Islet precursor cell (in vitro differentiated cells): Measurements from ENCODE around the gene HOXB9.

Experiments used
- DNase-seq: peaks from one replicate; pipeline ENCODE4 v3.0.0-alpha.2; 2018

Gene HOXB9

DNA sequence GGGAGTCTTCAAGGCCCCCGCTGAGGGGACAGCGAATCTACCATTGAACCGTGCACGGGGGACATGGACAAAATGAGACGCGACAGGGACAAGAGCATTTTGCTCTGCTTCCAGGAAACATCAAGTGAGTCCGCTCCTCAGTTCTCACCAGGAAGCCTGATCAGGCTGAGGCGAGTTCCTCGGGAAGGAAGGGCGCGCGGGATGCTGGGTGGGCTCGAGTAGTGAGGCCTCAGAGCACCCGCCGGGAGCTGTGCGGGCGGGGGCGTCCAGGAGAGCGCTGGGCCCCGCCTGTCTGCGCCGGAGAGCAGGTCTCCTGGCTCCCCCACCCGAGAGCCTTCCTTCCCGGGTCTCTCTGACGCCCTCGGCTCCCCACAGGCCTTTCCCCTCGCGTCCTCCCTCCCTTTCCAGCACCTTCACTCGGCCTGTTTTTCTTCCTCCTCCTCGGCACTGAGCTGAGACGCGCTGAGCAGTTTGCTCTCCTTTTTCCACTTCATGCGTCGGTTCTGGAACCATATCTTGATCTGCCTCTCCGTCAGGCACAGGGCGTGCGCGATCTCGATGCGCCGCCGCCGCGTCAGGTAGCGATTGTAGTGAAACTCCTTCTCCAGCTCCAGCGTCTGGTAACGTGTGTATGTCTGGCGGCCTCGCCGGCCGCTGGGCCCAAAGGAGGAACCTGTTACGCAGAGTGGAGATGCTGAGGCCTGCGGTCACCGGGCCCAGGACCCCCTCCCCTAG, 30.0 kb downstream of the HOXB9 start:
- peak; percentile 84 for DNase-seq

DNA sequence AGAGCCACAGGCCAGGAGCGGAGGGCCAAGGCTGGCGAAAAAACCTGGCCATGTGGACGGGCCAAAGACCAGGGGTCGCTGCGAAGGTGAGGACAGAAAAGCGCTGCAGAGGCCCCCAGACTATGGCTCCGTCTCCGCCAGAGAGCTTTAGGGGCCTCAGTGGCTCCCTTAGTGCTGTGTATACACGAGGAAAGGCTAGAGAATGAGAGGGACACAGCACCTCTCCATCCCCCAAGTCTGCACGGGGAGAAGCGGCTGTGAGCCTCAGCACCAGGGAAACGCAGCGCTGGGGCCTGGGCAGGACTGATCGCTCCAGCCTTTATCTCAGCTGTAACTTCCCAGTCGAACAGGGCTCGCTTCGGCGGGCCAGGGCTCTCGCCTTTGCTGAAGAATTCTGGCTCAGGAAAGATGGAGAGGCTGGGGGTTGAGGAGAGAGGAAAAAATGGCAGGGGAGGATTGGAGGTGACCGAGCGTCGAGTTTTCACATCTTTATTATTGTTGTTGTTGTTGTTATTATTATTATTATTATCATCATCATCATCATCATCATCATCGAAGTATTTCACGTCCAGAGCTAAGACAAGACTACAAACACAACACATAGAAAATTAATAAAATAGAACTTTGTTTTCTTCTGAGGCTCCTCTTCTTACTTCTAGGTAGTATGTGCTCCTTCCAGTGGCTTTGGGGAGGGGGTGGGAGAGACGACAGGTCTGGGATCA, 30.7 kb downstream of the HOXB9 start:
- DNase-seq, result peak; percentile 71

DNA sequence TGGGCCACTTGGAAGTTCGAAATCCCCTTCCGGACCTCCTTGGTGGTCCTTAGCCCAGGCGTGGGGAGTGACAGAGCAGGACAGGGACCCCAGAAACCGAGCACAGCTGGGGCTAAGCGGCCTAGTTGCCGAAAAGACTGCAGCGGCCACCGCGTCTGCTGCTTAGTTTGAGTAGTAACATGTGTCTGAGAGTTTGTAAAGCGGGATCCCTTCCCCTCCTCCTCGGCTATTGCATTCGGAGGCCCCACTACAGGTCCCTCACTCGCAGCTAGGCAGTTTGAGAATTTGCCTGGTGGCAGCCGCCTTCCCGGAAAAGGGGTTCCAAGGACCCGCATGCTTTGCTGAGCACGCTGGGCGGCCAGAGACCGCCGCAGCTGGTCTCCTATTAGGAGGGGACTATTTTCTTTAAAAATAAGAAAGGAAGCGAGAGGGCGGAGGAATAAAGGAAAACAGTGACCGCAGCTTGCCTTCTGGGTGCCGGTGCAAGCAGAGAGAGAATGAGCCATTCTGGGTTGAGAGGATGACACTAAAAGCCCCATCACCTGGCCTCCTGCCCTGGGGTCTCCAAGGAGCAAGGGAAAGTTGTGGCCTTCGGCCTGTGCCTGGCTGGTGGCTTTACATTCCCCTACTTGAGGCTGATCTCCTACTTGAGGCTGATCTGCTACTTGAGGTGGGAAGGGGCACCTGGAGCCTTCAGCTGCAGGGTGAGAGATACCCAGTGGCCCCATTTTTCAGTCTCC, 31.4 kb downstream of the HOXB9 start:
- peak; percentile 77 for DNase-seq

DNA sequence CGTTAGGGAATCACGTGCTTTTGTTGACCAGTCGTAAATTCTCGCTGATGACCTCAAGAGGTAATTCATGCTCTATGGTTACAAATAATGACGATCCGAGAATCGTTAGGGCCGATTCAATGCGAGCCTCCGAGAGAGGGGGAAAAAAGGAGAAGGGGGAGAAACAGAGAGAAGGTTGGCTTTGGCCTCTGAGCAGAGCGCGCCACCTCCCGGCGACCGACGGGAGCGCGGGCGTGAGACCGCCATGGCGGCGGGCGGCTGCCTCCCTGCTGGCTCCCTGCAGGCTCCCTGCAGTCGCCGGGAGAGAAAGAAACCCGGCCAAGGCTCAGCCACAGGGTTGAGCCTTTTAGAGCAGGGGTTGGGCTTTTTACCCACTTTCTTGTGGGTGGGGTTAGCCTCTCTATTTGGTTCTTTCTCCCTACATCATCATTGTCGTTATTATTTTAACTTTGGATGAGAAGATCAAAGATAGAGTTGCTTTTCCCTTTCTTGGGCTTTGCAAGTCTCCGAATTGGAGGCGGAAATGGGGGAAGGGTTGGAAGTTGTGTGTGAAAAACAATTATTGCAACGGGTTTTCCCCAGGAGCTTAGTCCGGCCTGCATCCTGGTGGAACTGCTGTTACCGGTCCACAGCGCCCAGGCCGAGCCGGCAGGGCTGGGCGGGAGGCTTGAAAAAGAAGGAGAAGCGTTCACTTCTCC, 32.2 kb downstream of the HOXB9 start:
- peak; percentile 98 for DNase-seq

DNA sequence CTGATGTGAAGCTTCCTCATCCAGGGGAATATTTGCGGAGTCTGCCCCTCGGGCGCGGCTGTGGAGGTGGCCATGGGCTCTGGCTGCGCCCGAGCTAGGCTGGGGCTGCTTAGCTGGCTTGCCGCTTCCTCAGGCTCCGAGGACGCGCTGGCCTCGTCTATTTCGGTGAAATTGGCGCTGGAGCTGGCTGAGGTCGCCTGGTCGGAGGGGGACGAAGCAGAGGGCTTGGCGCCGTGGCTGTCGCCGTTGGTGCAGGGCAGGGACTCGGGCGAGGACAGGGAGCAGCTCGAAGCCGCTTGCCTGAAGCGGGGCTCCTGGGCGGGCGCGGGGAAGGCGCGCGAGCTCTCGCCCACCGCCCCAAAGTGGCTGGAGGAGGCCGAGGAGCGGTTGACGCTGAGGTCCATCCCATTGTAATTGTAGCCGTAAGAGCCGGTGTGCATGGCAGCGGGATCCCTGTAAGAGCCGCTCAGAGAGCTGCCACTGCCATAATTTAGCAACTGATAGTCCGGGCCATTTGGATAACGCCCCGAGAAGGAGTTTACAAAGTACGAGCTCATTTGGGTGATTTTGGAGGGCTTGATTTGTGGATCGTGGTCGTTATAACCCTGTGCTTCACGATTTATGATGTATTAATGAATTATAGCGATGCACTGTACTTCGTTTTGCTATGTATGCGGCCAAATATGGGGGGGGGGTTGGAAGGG, 32.9 kb downstream of the HOXB9 start, which contains the start of gene HOXB5:
HOXB5 (minus strand) TSS at position 654 of the 704 bp plus-strand sequence; CDS start at position 557, 97 bp downstream.
- peak; percentile 85 for DNase-seq

DNA sequence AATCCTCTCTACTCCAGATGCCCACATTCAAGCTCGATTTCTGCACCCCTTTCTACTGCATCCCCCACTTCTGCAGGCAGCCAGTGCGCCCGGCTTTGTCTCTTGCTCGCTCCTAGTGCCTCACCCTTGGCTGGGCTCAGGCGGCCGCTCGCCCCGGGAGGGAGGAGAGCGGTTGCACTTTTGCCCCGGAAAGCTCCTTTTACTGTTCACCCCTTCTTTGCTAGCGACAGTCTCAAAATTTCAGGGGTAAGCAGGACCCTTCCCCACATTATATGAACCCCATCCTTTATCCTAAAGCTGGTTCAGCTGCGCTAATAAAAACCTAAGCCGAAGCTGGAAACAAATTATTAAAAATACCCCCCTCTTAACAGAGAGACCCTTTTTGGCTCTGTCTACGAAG, 33.6 kb downstream of the HOXB9 start:
- DNase-seq, result no peak

DNA sequence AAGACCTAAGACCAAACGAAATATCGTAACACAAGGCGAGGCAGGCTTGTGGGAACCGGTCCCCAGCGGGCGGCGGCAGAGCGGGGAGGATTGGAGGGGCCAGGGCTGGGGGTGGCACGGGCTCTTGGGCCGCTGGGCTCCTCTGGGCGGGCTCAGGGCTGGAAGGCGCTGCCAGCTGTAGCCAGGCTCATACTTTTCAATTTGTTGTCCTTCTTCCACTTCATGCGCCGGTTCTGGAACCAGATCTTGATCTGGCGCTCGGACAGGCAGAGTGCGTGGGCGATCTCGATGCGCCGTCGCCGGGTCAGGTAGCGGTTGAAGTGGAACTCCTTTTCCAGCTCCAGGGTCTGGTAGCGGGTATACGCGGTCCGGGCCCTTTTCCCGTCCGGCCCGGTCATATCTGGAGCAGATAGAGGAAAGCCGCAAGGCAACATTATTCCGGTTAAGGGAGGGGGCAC, 34.1 kb downstream of the HOXB9 start:
- DNase-seq, result peak; percentile 71

DNA sequence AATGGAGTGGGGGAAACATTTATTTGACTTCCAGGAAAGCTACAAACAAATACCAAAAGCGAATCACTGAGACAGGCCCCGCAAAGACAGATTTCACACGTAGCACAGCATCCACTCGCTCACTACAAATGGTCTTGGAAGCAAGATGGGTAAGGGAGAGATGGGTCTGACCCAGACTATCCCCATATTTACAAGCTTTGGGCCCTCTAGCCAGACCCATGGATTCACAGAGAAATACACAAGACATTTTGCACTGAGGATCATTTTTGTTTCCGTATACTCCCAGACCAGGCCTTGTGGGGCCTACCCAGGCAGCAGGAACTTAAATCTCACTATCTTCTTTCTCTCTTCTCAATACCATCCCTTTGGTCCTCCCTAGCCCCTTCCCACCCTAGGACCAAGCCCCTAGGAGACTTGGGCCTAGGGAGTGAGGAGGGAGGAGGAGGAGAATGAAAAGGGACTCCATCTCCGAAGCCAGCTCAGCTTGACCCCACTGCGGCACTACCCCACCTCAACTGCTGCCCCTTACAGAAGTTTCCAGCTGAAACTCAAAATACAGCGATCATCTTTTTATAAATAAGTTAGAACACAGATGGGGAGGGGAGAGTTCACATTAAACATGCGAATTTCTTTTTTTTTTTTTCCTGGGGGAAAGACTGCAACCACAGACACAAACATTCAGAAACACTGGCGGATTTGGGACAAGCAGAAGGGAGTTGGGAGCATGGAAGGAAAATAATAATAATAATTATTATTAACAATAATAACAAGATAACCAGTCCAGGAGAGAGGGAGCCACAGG, 34.7 kb downstream of the HOXB9 start:
- DNase-seq, result no peak

DNA sequence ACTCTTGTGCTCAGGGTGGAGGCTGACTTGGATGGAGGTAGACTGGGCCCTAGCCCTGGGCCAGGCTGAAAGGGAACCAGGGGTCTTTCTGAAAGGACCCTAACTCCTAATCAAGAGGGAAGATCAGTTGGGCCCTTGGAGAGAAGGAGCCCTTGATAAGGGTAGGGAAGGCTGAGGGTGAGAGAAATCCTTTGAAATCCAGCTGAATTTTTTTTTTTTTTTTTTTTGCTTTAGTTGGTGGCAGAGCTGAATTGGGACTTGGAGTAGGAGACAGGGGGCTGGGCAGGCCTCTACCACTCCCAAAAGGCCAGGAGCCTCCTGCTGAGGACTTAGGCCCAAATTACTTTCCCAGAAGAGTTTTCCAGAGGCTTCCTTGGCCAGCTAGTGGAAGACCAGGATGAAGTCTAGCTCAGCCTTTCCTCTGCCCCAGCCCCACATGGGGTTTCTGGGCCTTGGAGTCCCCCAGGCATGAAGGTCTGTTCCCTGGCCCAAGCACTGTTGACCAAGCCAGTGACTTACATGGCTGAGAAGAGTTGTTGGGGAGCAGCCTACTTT, 35.5 kb downstream of the HOXB9 start:
- peak; percentile 58 for DNase-seq

DNA sequence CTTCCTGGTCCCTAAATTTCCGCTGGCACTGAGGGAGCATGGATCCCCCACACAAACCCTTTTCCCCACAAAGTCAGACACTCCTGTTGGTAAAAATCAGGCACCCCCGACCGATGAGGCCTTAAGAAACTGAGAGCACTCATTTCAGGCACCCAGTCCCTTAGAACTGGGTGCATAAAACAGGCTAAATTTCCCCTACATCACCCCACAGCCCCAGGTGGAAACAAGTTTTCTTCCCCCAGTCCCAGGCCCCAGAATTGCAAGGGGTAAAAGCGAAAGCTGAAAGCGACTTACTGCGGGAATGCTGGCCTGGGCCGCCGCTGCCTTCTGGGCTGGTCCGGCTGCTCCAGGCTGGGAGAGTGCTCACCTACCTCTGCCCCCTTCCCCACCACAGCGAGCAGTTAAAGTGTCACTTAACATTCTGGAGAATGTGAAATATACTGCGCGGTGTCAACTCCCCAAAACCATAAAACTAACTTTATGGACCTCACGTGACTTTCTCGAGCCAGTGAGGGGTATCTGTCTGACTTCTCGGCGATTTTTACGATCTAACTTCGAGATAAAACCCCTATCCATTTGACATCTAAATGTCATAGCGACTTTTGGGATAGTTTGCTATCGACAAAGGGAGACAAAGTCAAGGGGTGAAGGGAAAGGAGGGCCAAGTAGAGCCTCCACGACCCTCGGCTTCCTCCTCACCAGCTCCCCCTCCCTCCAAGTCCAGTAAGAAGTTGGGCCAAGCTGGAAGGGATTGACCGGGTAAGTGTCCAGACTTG, 36.1 kb downstream of the HOXB9 start, which contains the start of gene HOXB3:
HOXB3 (minus strand) TSS at position 411 of the 776 bp plus-strand sequence. CDS start 37,767 bp downstream, outside the sequence.
- peak; percentile 84 for DNase-seq

DNA sequence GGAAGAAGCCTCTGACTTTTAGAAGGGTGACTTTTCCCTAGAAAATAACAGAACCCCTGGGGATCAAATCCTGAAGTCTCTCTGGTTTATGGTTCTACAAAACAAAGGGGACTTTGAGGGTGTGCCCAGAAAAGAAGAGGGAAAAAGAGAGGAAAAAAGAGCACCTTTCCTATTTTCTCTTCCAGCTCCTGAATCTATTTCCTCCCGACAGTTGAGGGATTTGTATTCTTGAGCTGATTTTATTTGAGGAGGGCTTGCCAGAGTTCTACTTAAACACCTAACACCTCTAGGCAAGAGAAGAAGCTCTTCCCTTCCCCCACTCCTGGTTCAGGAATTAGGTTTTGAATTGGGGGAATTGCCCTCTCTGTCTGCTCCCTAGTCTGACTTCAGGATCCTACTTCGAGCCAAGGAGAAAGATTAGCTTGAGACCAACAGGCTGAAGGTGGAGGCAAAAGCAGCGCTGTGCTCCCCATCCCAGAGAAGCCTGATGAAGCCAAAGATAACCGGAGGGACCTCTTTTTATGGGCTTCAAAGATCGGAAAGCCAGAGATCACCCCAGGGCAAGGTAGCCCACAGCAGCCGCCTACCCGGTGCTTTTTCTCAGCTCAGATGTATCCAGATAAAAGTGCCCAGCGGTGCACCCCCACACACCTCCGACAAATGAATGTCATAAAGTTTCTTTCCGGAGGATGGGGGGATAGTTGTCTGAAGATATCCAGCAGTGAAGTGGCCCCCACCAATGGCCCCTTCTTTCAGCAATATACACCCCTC, 36.9 kb downstream of the HOXB9 start:
- no peak for DNase-seq

DNA sequence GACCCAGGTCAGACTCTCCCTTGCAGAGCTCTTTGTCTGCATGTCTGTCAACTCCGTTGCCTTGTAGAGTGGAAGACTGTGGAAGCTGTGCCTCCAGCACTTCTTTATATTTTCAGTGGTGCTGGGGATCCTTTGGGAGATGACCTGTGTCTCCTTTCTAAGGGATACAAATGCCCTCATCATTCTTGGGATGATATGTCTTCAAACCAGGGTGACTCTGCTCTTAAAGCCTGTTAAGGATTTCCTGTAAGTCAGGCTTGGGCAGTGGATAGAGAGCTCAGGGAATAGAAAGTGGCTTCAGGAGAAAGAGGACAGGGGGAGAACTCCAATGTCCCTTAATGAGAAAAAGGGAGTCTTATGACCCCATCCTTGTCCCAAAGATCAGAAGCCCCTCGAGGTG, 37.6 kb downstream of the HOXB9 start:
- DNase-seq, result no peak

DNA sequence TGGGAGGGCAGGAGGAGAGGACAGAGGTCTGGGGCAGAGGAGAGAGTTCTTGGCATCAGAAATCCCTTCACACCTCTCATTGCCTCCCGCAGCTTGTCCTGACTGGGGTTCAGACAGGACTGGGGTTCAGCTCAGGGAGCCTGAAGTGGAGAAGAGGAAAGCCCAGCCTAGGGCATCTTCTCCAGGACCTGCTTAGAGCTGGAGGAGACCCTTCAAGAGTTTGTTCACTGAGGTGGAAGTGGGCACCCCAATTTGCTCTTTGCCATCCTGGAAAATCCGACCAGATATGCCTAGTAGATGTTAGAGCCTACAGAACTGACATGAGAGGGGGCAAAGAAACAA, 38.1 kb downstream of the HOXB9 start:
- DNase-seq, result no peak

DNA sequence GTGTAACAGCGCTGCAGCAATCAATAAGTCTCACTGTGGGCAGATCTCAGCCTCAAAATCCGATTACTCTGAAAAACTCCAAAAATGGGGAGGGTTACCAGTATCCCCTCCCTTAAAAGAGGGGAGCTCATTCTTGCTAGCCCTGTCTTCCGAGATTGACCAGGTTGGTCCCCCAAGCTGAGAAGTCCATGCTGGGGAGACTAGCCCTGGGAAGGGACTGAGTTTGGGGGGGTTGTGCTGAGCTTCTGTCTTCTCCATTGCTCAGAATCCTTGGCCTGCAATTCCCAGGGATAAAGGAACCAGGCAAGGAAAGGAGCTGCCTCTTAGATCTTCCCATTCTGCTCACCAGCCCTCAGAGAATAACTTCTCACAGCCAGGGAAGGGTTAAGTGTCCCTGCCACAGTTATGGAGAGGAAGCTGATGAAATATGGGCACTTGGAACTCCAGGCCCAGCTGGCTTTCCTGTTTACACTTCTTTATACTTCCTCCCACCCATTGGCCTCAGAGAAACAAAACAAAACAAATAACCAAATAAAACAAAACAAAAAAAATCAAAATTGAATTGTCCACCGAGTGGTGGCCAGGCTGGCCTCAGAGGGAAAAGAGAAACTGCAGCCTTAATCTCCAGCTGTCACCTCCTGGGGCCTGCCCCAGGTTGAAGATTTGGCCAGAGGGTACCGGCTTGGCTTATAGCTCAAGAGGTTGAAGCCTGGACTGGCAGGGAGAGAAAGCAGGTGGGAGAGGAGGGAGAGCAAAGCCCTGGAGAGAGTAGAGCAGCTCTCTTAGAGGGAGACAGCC, 38.7 kb downstream of the HOXB9 start:
- no peak for DNase-seq

DNA sequence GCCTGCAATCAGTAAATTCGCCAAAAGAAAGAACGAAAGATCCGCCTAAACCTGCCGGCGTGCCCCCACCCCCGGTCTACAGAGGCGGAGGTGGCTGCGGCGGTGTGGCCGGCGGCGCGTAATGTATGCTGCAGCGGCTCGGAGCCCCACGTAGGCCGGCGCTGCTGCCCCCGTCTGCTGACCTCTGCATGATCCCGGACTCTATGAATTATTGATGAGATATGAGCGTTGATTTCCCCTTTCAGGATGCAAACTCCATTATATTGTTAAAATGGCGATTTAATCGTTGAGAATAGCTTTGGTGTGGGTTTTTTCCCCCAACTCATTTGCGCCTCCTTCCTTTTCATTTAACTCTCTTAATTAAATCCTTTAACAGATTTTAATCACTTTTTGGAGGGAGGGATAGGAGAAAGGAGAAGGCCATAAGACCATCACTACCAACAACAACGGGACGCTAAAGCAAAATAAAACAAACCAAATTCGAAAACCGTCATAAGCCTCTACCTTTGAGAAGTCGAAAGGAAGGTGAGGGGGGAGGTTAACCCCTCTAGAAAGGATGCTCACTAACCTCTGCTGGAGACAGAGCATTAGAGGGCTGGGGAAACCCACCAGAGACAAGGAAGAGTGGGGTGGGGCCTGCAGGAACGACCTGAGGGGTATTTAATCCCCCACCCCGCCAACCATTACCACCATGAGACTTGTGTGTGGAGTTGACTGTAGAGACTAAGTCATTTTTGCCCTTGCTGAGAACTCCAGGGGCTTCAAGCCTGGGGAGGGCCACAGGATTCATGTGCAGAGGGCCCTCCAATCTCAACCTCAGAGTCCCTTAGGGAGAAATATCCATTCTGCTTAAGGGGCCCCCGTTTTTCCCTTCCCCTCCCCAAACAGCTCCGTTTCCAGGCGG, 39.6 kb downstream of the HOXB9 start:
- DNase-seq, result no peak

DNA sequence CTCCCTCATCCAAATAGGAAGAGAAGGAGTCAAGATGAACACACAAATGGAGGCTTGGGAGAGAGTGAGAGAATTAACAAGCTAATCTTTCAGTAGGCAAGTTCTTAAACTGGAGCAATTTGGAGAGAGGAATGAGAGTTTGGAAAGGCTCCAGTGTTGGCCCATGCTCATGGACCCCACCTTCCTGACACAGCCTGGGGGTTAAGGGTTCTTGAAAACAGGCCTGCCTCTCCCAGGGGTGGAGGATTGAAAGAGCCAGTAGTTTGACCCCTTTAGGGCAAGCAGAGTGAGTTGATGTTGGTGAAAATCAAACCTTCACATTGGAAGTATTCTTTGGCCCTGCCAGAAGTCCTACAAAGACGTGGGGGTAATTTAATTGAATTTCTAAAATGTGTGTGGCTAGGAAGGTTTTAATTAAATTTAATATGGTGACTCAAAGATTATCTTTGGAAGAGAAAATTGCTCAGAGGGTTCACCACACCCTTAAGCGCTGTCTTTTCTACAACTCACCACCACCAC, 41.9 kb downstream of the HOXB9 start:
- no peak for DNase-seq

DNA sequence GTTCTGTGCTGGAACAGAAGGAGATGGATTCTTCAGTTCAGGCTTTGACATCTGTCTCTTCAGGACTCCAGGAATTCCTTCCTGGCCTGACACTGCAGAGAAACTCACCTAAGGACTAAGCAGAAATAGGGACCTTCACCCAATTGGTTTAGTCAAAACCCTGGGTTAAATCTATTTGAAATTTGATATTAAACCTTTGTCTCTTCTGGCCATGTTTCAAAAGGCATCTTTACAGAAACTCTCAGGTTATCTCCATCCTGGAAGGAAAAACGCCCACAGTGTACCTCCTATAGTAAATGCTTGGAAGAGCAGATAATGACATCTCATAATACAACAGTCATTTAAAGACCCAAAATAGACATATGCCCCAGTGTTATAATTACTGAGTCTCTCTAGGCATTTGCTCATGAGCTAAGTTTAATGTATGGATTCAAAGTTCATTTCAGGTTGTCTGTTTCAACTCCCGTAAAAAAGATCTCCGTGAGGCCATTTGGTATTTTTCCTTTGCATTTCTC, 42.4 kb downstream of the HOXB9 start:
- DNase-seq, result no peak
